ENCODE data around the gene RPS27A.

RPS27A gene

DNA sequence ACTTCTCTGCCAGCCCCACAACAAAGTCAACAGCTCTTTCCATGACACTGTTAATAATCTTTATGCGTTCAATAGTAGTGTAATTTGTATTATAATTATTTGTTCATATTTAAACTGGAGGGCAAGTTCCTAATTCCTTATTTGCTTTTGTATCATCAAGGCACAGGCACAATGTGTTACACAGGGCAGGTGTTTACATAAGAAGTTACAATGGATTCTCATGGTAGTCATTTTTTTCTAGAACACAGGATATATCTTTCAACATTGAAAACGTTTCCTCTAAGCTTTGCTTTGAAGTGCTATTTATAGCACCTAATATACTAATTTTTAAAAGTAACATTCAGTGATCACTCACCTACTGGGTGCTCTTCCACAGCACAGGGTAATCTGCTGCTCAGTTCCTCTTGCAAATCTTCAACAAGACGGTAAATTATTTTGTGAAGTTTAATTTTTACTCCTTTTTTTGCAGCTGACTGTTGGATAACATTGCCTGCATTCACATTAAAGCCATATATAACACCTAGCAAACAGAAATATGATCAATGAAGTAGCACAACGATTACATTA, 7.3 kb downstream of the RPS27A start:
- TF ChIP-seq TEAD4 (IDR thresholded peaks at IDR 0.05) (no peak), TAF1 (IDR thresholded peaks at IDR 0.05; ENCODE audit: low read depth) (no peak), YY1 (IDR thresholded peaks at IDR 0.05; ENCODE audit: low read depth) (no peak), CREB1 (IDR thresholded peaks at IDR 0.05; ENCODE audit: low read depth) (no peak), EGR1 (IDR thresholded peaks at IDR 0.05) (no peak), CEBPB (IDR thresholded peaks at IDR 0.05) (no peak), TCF12 (IDR thresholded peaks at IDR 0.05; ENCODE audit: low read depth) (no peak)

- TF ChIP-seq CREB1 (IDR thresholded peaks at IDR 0.05; ENCODE audit: low read depth) (no peak), YY1 (IDR thresholded peaks at IDR 0.05; ENCODE audit: low read depth) (no peak), EP300 (IDR thresholded peaks at IDR 0.05; ENCODE audit: borderline replicate concordance) (no peak), FOXM1 (IDR thresholded peaks at IDR 0.05; ENCODE audit: borderline replicate concordance, low read depth) (no peak), TAF1 (IDR thresholded peaks at IDR 0.05; ENCODE audit: low read depth) (no peak), CEBPB (IDR thresholded peaks at IDR 0.05) (no peak), TEAD4 (IDR thresholded peaks at IDR 0.05) (no peak), ZBTB7A (IDR thresholded peaks at IDR 0.05; ENCODE audit: low read depth) (no peak), RAD21 (IDR thresholded peaks at IDR 0.05; ENCODE audit: low read depth) (no peak), NFIC (IDR thresholded peaks at IDR 0.05) (no peak), TCF12 (IDR thresholded peaks at IDR 0.05; ENCODE audit: low read depth) (no peak), EGR1 (IDR thresholded peaks at IDR 0.05) (no peak)
- TF ChIP-seq, protein P1, sequence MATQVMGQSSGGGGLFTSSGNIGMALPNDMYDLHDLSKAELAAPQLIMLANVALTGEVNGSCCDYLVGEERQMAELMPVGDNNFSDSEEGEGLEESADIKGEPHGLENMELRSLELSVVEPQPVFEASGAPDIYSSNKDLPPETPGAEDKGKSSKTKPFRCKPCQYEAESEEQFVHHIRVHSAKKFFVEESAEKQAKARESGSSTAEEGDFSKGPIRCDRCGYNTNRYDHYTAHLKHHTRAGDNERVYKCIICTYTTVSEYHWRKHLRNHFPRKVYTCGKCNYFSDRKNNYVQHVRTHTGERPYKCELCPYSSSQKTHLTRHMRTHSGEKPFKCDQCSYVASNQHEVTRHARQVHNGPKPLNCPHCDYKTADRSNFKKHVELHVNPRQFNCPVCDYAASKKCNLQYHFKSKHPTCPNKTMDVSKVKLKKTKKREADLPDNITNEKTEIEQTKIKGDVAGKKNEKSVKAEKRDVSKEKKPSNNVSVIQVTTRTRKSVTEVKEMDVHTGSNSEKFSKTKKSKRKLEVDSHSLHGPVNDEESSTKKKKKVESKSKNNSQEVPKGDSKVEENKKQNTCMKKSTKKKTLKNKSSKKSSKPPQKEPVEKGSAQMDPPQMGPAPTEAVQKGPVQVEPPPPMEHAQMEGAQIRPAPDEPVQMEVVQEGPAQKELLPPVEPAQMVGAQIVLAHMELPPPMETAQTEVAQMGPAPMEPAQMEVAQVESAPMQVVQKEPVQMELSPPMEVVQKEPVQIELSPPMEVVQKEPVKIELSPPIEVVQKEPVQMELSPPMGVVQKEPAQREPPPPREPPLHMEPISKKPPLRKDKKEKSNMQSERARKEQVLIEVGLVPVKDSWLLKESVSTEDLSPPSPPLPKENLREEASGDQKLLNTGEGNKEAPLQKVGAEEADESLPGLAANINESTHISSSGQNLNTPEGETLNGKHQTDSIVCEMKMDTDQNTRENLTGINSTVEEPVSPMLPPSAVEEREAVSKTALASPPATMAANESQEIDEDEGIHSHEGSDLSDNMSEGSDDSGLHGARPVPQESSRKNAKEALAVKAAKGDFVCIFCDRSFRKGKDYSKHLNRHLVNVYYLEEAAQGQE (IDR thresholded peaks at IDR 0.05; ENCODE audit: low read depth): no peak
- TF ChIP-seq, protein P2, sequence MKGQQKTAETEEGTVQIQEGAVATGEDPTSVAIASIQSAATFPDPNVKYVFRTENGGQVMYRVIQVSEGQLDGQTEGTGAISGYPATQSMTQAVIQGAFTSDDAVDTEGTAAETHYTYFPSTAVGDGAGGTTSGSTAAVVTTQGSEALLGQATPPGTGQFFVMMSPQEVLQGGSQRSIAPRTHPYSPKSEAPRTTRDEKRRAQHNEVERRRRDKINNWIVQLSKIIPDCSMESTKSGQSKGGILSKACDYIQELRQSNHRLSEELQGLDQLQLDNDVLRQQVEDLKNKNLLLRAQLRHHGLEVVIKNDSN (IDR thresholded peaks at IDR 0.05): no peak
- TF ChIP-seq, protein P3, sequence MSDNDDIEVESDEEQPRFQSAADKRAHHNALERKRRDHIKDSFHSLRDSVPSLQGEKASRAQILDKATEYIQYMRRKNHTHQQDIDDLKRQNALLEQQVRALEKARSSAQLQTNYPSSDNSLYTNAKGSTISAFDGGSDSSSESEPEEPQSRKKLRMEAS (IDR thresholded peaks at IDR 0.05): no peak
Observed at GRCh38 chr2:55242617-55243016, 10.1 kb downstream of the RPS27A start.

GRCh38 chr2:55245411-55245810, 12.9 kb downstream of the RPS27A start:
- TF ChIP-seq, protein P3 (IDR thresholded peaks at IDR 0.05): no peak
- no peak for TF ChIP-seq EGR1 (IDR thresholded peaks at IDR 0.05)

GRCh38 chr2:55247025-55247424, 14.5 kb downstream of the RPS27A start:
- TF ChIP-seq EP300 (IDR thresholded peaks at IDR 0.05; ENCODE audit: borderline replicate concordance) (no peak), YY1 (IDR thresholded peaks at IDR 0.05; ENCODE audit: low read depth) (no peak), FOXM1 (IDR thresholded peaks at IDR 0.05; ENCODE audit: borderline replicate concordance, low read depth) (no peak), TEAD4 (IDR thresholded peaks at IDR 0.05) (no peak), CREB1 (IDR thresholded peaks at IDR 0.05; ENCODE audit: low read depth) (no peak), TCF12 (IDR thresholded peaks at IDR 0.05; ENCODE audit: low read depth) (no peak), ZBTB7A (IDR thresholded peaks at IDR 0.05; ENCODE audit: low read depth) (no peak), CEBPB (IDR thresholded peaks at IDR 0.05) (no peak), TAF1 (IDR thresholded peaks at IDR 0.05; ENCODE audit: low read depth) (no peak), RAD21 (IDR thresholded peaks at IDR 0.05; ENCODE audit: low read depth) (no peak), NFIC (IDR thresholded peaks at IDR 0.05) (no peak), EGR1 (IDR thresholded peaks at IDR 0.05) (no peak)
- TF ChIP-seq, protein P3 (IDR thresholded peaks at IDR 0.05): no peak
- TF ChIP-seq, protein P1 (IDR thresholded peaks at IDR 0.05; ENCODE audit: low read depth): no peak
- TF ChIP-seq, protein P2 (IDR thresholded peaks at IDR 0.05): no peak

- TF ChIP-seq CEBPB (IDR thresholded peaks at IDR 0.05): no peak
- no peak for TF ChIP-seq FOXM1 (IDR thresholded peaks at IDR 0.05; ENCODE audit: borderline replicate concordance, low read depth)
- no peak for TF ChIP-seq ZBTB7A (IDR thresholded peaks at IDR 0.05; ENCODE audit: low read depth)
- TF ChIP-seq YY1 (IDR thresholded peaks at IDR 0.05; ENCODE audit: low read depth): no peak
- TF ChIP-seq EGR1 (IDR thresholded peaks at IDR 0.05): no peak
Observed at GRCh38 chr2:55252832-55253231, 20.3 kb downstream of the RPS27A start.

DNA sequence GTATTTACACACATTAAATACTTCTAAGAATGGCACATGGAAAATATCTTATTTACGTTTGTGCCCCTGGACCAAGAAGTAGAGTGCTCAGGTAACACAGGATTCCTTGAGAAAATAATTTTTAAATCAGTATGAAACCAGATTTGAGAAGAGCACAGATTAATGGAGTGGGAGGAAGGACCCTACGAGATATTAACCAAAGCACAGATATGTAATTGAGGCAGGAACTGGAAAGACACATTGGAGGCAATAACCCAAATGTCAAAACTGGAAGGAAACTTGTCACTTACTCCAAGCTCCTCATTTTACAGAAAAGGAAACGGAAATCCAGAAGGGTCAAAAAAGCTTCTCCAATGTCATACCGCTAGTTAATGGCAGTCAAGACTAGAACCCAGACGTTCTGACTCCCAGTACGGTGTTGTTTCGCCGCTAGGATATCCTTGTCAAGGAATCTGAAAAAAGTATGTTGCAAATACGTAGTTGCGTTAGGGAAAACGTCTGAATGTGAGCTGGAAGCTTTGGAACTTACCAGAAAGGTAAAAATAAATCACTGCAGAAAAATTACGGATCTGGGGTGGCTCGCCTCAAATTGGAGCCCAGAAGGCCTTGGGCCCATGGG, 35.9 kb downstream of the RPS27A start:
- TF ChIP-seq, protein P1 (IDR thresholded peaks at IDR 0.05; ENCODE audit: low read depth): no peak

All from Ishikawa (cell line).